MM.1S (cell line): ENCODE measurements around the gene BMPER.

ENCODE experiments used
- DNase-seq: peaks from one replicate; pipeline ENCODE4 v3.0.0-alpha.2; 2015
- H2AFZ ChIP-seq: fragments of 300-600 bp; sonication (generic); 2 replicates; pipeline ENCODE4 v1.6.0; 2016; ENCODE audit warnings: antibody characterized with exemption, low read length
- H3F3A ChIP-seq: fragments of 300-600 bp; sonication (generic); 2 replicates; pipeline ENCODE4 v1.6.1; 2016; ENCODE audit warnings: mild to moderate bottlenecking, antibody characterized with exemption, low read length, moderate library complexity, mixed read lengths; ENCODE audit not compliant: insufficient read depth
- H3K27ac ChIP-seq: fragments of 300-600 bp; sonication (generic); 2 replicates; pipeline ENCODE4 v1.5.1; 2016; ENCODE audit warnings: mild to moderate bottlenecking, low read length
- H3K27me3 ChIP-seq: fragments of 300-600 bp; sonication (generic); replicated peaks from 2 replicates; pipeline ENCODE4 v1.6.0; 2016; ENCODE audit warnings: low read length; ENCODE audit not compliant: insufficient read depth
- H3K36me3 ChIP-seq: fragments of 300-600 bp; sonication (generic); replicated peaks from 2 replicates; pipeline ENCODE4 v1.6.1; 2016; ENCODE audit warnings: mild to moderate bottlenecking, low read length, mixed read lengths; ENCODE audit not compliant: insufficient read depth
- H3K4me1 ChIP-seq: fragments of 300-600 bp; sonication (generic); 2 replicates; pipeline ENCODE4 v1.6.1; 2016; ENCODE audit warnings: low read length, mixed read lengths
- H3K4me2 ChIP-seq: fragments of 300-600 bp; sonication (generic); 2 replicates; pipeline ENCODE4 v1.6.0; 2016; ENCODE audit warnings: low read depth, low read length
- H3K4me3 ChIP-seq: fragments of 300-600 bp; sonication (generic); 2 replicates; pipeline ENCODE4 v1.5.1; 2016; ENCODE audit warnings: low read length, mixed read lengths
- H3K79me2 ChIP-seq: fragments of 300-600 bp; sonication (generic); 2 replicates; pipeline ENCODE4 v1.6.1; 2016; ENCODE audit warnings: mixed run types, low read length, mixed read lengths
- H3K9ac ChIP-seq: fragments of 300-600 bp; sonication (generic); 2 replicates; pipeline ENCODE4 v1.6.1; 2016; ENCODE audit warnings: low read length, mixed read lengths
- H3K9me2 ChIP-seq: fragments of 300-600 bp; sonication (generic); replicated peaks from 2 replicates; pipeline ENCODE4 v1.6.1; 2016; ENCODE audit warnings: mild to moderate bottlenecking, low read length, mixed read lengths; ENCODE audit not compliant: insufficient read depth
- H3K9me3 ChIP-seq: fragments of 300-600 bp; sonication (generic); replicated peaks from 2 replicates; pipeline ENCODE4 v1.6.1; 2016; ENCODE audit warnings: mild to moderate bottlenecking, low read length, mixed read lengths; ENCODE audit not compliant: insufficient read depth
- H4K20me1 ChIP-seq: fragments of 300-600 bp; sonication (generic); 2 replicates; pipeline ENCODE4 v1.6.1; 2016; ENCODE audit warnings: mild to moderate bottlenecking, low read length, moderate library complexity, mixed read lengths; ENCODE audit not compliant: insufficient read depth
- CTCF ChIP-seq: fragments of 300-600 bp; sonication (generic); IDR thresholded peaks from 2 replicates; pipeline ENCODE4 v1.5.1; 2016; ENCODE audit warnings: antibody characterized with exemption, low read length, mixed read lengths
- EZH2 ChIP-seq: fragments of 300-600 bp; sonication (generic); optimal IDR thresholded peaks from 2 replicates; pipeline ENCODE3; 2017; ENCODE audit warnings: low read depth, mild to moderate bottlenecking, antibody characterized with exemption, low read length, mixed read lengths
- EZH2phosphoT487 ChIP-seq: fragments of 300-600 bp; sonication (generic); IDR thresholded peaks from 2 replicates; pipeline ENCODE4 v1.6.1; 2018; ENCODE audit warnings: antibody characterized with exemption, low read length

The BMPER gene

GRCh38 chr7:34080513-34080912, 175.2 kb downstream of the BMPER start:
- no peaks in the 10 kb centered on the region for H3K79me2 ChIP-seq
- no peak for TF ChIP-seq EZH2phosphoT487
- TF ChIP-seq CTCF, result no peak
- TF ChIP-seq EZH2, result no peak
- H3K4me2 ChIP-seq, result no peak overlapping the region
- no peaks in the 10 kb centered on the region for H3F3A ChIP-seq
- no peaks in the 10 kb centered on the region for H3K9me3 ChIP-seq
- no peaks in the 10 kb centered on the region for H4K20me1 ChIP-seq
- H3K4me1 ChIP-seq, result no peaks in the 10 kb centered on the region
- no peak overlapping the region for H2AFZ ChIP-seq
- DNase-seq, result no peak
- no peaks in the 10 kb centered on the region for H3K27me3 ChIP-seq
- H3K9me2 ChIP-seq, result no peaks in the 10 kb centered on the region
- no peak overlapping the region for H3K4me3 ChIP-seq
- H3K27ac ChIP-seq, result no peak overlapping the region
- no peaks in the 10 kb centered on the region for H3K36me3 ChIP-seq
- no peak overlapping the region for H3K9ac ChIP-seq

- no peaks in the 10 kb centered on the region for H3K9me3 ChIP-seq
- no peaks in the 10 kb centered on the region for H3K27me3 ChIP-seq
- no peak overlapping the region for H3K4me3 ChIP-seq
- H2AFZ ChIP-seq, result no peak overlapping the region
- no peaks in the 10 kb centered on the region for H3K9me2 ChIP-seq
- no peak for DNase-seq
- H3K79me2 ChIP-seq, result no peaks in the 10 kb centered on the region
- no peaks in the 10 kb centered on the region for H4K20me1 ChIP-seq
- no peak overlapping the region for H3K4me2 ChIP-seq
- H3K4me1 ChIP-seq, result no peaks in the 10 kb centered on the region
- no peak overlapping the region for H3K9ac ChIP-seq
- no peak overlapping the region for H3K27ac ChIP-seq
- H3K36me3 ChIP-seq, result no peaks in the 10 kb centered on the region
- TF ChIP-seq EZH2phosphoT487 (no peak), EZH2 (no peak), CTCF (no peak)
- H3F3A ChIP-seq, result no peaks in the 10 kb centered on the region
These were observed 176.6 kb downstream of the BMPER start for GRCh38 chr7:34081935-34082334.

- Histone ChIP-seq H2AFZ (no peak overlapping the region), H3K9me3 (no peaks in the 10 kb centered on the region), H4K20me1 (no peaks in the 10 kb centered on the region), H3K27ac (no peak overlapping the region), H3K36me3 (no peaks in the 10 kb centered on the region), H3K4me3 (no peak overlapping the region), H3K9me2 (no peaks in the 10 kb centered on the region), H3K9ac (no peak overlapping the region), H3K27me3 (no peaks in the 10 kb centered on the region), H3K4me2 (no peak overlapping the region), H3K79me2 (no peaks in the 10 kb centered on the region), H3F3A (no peaks in the 10 kb centered on the region), H3K4me1 (no peaks in the 10 kb centered on the region)
- no peak for TF ChIP-seq CTCF
- TF ChIP-seq EZH2phosphoT487, result no peak
- TF ChIP-seq EZH2, result no peak
- no peak for DNase-seq
These were observed 178.1 kb downstream of the BMPER start for GRCh38 chr7:34083440-34083839.

- no peak overlapping the region for H3K27ac ChIP-seq
- no peaks in the 10 kb centered on the region for H3F3A ChIP-seq
- no peaks in the 10 kb centered on the region for H3K9me3 ChIP-seq
- no peak overlapping the region for H2AFZ ChIP-seq
- H3K9ac ChIP-seq, result no peak overlapping the region
- H3K27me3 ChIP-seq, result no peaks in the 10 kb centered on the region
- no peaks in the 10 kb centered on the region for H3K79me2 ChIP-seq
- no peak for DNase-seq
- H3K9me2 ChIP-seq, result no peaks in the 10 kb centered on the region
- no peaks in the 10 kb centered on the region for H3K36me3 ChIP-seq
- no peaks in the 10 kb centered on the region for H3K4me1 ChIP-seq
- TF ChIP-seq EZH2phosphoT487 (no peak), EZH2 (no peak), CTCF (no peak)
- H3K4me3 ChIP-seq, result no peak overlapping the region
- H3K4me2 ChIP-seq, result no peak overlapping the region
- no peaks in the 10 kb centered on the region for H4K20me1 ChIP-seq
These were observed 179.3 kb downstream of the BMPER start for GRCh38 chr7:34084651-34085050.
